Measurements from ENCODE around the gene PHLDA1.

Gene PHLDA1

DNA sequence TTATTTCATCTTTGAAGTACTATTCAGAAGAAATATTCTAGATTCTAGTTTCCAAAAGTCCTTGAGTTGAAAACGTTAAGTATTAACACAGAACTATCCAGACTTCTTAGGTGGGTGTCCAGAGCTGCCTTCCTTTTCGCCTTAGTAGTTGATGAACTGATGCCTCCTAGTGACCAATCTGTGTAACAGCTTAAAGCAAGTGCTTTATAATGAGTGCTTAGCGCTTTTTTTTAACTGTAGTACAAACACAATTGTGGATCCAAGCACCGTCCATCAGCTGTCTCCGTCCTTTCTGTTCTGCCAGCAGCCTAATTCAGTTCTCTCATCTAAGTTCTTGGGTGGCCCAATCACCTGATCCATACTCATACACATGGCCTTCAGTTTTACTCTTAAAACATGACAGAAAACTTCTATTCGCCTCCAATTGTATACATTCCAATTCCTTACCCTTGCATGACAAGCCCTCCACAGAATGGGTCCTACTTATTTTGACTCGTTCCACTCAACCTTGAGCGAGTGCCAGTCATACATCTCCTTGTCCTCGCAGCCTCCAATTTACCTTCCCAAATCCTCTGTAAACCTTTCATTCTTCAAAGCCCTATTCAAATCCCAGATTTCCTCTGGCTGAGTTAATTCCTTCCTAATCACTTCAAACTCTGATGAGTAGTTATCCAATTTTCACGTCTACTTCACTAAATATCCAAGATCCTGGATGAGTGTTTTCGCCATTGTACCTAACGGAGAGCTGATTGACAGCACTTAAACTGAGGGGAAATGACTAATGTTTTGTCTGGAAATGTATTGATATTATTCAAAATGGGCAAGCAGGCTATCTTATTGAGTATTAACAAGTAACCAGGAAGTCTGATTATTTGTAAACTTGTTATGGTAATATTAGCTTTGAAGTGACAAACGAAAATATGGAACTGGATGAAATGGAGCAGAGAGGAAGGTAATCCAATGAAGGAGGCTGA is 5.8 kb upstream of the PHLDA1 start:
- peak; percentile 78 for DNase-seq

DNA sequence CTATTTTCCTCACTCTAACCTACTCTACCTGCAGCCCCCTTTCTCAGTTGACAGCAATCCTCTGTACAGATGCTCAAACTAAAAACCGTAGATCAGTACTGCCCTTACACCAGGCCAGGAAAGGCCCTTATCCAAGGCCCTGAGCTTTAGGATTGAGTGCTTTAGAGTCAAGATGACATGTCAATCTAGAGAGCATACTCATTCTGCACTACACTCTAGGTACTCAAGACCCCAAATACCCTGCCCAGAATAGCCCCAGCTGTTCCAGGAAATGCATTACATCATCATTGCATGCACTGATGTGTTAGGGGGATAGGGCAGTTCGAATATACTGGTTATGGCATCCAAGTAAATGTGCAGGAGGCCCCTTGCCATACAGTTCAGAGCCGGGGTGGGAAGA is 3.5 kb upstream of the PHLDA1 start:
- DNase-seq: no peak

DNA sequence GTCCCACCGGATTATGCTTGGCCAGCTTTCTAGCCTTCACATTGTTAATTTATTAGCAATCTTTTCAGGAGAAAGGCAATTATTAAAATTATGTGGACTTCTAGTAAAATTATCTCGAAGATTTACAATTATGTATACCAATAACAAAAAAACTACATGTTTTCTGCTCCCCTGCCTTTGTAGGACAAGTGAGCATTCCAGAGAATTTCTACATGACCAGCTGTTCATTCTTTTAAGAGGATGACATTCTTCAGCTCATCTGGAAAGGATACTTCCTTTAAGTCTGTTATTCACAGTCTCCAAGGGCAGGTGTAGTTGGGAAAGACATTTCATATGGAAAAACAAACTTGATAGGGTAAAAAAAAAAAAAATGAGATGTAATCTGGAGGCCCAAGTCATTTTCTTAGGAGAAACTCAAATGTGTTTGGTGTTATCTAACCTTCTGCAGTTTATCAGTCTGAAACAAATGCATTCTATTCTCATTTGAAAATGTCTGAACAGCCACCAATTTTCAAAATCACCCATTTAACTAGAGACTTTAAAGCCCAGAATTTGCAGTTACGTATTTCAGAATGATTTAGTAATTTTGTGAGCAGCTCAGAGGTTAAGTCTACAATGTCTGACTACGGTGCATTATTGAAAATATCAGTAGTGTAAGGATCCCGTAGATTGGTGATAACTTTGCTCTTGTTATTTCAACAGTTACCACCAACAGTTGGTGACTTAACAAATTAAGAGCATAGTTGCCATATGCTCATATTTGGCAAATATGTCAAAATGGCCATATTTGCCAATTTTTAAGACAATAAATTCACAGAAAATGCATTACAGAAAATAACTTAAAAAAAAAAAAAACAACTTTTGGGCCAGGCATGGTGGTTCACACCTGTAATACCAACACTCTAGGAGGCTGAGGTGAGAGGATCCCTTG is 1.8 kb upstream of the PHLDA1 start:
- DNase-seq: no peak

DNA sequence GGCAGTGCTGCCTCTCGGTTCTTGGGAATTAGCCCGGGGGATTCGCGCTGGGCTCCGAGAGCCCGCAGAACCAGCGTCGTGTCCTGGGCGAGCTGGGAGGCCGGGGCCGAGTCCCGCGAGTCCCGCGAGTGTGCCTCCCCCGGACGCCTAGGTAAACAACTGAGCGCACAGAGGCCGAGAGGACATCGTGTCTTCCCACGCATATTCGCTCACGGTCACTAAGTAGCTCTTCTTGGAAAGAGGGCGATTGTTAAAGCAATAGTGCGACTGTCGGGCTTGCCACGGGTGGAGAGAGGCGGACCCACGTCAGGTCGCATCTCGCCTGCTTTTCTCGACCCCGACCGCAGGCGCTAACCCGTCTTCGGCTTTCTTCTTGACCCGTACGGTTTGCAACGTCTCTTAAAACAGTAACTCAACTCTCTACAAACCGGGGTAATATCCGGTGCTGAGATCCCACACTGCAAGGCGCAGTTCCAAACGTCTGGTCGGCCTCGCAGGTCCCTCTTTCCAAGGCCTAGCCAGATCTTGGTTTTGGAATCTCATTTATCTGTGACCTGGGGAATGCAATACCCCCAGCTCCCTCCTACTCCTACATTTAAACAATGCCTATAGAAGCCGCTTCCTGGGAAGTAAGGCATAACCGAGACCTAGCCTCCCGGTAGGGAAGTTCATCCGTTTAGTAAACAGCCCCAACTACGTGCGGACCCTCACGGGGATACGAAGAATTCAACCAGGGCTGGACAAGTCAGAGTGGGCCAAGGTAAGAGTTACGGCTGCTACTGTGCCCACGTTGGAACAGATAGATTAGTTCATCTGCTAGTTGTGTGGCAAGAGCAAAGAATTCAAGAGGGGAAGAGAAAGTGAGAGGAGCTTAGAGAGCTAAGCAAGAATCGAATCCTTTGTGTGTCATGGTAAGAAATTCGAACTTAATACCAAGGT is 736 bp upstream of the PHLDA1 start:
- no peak for DNase-seq

DNA sequence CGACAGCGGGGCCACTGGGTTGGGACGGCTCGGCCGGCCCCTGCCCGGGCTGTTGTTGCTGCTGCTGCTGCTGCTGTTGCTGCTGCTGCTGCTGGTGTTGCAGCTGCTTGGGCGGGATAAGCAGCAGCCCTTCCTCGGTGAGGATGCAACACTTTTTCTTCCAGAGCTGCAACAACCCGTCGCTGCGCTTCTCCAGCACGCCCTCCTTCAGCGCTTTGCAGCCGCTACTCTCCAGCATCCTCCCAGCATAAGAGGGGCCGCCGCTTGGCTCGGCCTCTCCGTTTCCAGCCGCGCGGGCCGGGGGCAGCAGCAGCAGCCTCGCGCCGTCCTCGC is 529 bp downstream of the PHLDA1 start:
- no peak for DNase-seq

DNA sequence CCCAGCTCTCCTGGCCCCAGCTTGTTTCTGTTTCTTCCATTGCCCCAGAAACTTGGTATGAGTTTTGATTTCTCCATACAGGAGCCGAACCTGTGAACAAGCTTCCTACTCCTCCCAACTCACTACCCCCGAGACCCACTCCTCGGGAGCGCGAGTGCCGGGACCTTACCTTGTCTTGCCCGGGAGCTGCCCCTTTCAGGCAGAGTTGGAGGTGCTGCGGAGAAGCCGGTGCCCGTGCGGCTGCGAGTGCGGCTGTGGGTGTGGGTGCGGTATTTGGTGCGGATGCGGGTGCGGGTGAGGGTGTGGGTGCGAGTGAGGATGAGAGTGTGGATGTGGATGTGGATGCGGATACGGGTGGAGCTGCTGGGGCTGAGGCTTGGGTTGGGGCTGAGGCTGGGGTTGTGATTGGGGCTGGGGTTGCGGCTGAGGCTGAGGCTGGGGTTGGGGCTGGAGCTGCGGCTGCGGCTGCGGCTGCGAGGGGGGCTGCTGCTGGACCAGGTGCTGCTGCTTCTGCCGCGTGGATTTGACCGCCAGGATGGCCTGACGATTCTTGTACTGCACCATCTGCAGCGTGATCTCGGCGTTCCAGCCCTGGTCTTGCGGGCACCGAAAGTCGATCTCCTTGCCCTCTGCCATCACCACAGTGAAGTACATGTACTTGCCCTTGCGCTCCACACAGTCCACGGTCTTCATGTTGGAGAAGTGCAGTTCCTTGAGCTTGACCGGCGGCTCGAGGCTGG is 1.1 kb downstream of the PHLDA1 start:
- peak; percentile 28 for DNase-seq

DNA sequence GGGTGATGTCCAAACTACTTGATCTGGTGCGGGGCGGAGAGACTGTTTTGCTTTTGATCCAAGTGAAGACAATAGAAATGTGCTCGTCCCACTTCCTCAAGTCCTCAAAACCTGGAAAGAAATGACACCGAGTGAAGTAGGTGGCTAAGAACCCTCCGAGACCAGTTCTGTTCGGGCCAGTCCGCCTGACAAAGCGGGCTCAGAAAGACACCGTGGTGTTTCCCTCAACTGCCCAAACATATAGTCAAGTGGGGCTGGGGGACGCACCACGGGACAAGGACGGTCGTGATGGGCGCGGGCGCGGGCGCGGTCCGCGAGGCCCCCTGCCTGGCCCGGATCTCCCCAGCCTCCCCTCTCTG is 1.6 kb downstream of the PHLDA1 start:
- no peak for DNase-seq

DNA sequence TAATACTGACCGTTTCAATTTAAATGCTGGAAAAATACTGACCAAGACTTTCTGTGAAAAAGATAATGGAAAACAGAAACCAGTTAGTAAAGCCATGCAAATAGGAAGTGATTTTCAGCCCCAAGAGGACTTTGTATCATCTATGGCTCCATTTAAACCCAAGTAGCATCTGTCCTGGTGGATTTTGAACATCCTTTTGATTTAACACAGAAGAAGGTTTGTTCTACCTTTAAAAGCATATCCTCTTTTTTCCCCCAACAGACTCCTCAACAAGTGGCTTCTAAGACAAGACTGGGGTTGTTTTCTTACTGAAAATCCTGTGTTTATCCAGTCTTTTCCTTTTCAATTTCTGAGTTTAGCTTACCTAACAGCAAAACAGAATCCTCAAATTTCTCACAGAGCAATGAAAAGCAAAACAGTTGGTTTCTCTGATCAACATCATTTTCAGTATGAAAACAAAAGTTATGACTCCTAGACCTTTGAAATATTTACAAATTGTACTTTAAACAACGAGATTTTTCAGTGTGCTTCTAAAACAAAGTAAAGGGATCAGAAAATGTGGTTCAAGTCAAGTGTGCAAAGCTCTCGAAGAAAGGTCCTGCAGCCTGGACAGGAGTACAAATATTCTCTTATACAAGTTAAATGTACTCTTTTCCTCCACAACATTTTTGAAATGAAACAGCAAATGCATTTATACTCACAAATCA is 2.9 kb downstream of the PHLDA1 start:
- no peak for DNase-seq

DNA sequence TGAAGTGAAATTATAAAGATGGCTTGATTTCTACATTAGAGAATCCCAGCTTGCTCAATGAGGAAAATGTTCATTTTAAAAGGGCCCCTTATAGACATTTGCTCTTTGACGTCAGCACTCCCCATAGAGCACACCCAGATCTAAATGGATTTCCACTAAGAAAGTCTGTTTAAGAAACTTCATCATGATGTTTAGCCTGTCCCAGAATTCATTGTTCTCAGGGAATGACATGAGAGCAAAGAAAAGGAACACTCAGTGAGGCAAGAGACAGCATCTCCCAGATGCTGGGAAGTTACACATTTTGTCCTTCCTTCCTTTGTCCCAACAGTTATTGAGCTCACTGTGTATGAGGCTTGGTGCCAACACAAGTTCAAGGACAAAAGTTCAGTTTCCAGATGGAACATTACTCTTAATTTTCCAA is 4.9 kb downstream of the PHLDA1 start:
- no peak for DNase-seq

DNA sequence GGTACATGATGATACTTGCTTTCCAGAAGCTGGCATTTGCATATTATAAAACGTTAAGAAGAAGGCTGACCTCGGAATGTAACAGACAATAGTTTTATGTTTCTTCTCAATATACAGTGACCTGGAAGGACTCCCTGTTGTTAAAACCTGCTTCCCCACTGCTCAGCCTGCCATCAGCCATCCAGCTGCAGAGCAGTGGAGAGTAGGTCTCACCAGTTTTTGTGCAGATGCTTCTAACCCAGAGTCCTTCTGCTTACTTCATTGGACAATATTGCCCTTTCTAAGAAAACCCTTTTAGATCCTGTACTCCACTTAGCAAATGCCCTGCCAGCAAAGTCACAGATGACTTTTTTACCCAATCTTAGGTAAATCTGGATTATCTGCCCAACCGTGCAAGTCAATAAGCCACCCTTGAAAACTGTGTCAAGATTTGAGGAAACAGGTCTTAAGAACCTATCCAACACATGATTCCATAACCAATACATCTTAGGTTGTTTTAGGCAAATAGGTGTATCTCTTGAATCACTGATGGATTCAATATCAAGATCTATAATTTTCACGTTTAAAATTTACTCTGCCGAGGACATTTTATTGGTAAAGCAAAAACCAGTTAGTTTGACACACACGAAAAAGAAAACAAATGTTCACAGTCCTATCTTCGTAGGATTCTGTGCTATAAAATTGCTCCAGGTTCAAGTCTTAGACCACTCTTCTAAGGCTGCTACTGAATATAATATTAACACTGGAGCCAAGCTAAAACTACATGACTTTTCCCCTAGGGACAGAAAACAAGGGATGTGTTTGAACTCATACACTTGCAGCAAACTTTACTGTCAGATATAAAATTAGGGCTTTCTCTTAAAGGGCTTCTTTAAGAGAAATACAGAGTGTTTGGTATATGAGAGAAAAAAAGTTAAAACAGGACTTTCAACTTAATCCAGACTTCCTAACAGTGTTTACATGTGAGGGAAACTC is 5.7 kb downstream of the PHLDA1 start:
- no peak for DNase-seq

DNA sequence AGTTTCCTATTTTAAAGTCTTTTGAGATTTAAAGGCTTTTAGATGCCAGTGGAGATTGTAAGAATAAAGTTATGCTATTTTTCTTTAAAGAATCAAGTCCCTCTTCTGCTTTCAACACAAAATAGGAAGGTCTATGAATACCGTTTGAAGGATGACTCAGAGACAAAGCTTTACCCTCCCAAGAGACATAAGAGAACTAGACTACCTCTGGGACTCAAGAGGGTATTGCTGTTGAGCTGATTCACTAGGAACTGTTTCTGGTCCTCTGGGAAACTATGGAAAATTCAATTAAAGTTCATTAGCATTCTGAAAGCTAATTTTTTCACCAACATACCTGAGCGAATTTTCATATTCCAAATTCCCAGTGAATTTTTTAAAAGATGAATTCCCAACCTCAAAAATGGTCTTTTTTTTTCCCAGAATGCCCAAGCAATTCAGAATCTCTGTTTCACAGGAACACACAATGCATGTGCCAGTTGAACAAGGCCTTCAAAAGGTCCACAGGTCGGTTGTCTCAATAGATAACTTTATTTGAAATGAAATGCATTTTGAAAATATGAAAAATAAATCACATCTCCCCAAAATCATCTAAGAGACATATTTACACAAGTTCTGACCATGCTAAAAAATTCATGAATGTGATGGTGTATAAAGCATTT is 6.5 kb downstream of the PHLDA1 start:
- no peak for DNase-seq

DNA sequence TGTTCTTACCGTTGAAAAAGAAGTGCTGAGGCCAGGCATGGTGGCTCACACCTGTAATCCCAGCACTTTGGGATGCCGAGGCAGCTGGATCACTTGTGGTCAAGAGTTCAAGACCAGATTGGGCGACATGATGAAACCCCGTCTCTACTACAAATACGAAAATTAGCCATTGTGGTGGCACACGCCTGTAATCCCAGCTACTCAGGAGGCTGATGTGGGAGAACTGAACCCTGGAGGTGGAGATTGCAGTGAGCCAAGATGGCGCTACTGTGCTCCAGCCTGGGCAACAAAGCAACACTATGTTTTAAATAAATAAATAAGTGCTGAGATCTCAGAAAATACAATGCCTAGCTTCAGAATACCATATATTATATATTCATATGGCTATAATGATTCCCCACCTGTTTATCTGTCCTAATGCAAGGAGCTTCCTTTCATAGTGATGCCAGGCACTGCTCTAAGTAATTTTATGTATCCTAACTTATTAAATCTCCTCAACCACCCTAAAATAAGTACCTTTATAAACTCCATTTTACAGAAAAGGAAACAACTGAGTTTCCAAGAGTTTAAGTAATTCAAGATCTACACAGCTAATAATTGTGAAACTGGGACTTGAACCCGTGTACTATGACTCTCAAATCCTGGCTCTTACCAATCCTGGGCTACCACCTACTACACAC is 7.3 kb downstream of the PHLDA1 start:
- no peak for DNase-seq

DNA sequence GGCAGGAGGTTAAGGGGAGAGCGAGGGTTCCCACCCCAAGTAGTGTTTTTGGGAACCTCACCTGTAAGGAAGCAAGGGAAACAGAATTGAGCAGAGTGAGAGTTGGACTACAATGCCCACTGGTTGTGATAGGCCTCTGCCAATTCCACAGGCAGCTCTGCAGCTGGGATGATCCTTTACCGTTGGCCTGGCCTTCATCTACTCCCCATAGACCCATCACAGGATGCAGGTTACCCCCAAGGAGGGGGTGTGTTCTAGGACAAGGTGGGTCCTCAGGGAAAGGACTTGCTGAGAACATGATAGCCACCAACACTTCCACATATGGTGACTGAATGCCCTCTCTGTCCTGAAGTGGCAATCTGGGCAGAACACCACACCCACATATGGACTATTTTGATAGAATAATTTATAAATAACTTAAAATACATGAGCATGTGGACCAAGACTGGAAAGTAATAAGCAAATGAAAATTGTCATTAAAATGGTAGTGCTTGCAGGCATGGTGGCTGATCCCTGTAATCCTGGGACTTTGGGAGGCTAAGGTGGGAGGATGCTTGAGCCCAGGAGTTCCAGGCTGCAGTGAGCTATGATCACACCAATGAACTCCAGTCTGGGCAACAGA is 8.4 kb downstream of the PHLDA1 start:
- DNase-seq: no peak

DNA sequence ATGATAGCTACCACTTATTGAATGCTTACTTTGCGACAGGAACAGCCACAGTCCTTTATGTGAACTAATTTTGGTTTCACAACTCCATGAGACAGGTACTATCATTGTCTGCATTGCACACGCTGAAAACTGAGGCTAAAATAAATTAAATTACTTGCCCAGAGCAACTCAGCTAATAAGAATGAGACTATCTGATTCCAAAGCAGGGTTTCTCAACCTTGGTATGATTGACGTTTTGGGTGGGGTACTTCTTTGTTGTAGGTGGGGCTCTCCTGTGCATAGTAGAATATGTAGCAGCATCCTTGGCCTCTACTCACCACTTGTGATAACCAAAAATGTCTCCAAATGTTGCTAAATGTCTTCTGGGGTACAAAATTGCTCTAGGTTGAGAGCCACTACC is 9.1 kb downstream of the PHLDA1 start:
- no peak for DNase-seq

DNA sequence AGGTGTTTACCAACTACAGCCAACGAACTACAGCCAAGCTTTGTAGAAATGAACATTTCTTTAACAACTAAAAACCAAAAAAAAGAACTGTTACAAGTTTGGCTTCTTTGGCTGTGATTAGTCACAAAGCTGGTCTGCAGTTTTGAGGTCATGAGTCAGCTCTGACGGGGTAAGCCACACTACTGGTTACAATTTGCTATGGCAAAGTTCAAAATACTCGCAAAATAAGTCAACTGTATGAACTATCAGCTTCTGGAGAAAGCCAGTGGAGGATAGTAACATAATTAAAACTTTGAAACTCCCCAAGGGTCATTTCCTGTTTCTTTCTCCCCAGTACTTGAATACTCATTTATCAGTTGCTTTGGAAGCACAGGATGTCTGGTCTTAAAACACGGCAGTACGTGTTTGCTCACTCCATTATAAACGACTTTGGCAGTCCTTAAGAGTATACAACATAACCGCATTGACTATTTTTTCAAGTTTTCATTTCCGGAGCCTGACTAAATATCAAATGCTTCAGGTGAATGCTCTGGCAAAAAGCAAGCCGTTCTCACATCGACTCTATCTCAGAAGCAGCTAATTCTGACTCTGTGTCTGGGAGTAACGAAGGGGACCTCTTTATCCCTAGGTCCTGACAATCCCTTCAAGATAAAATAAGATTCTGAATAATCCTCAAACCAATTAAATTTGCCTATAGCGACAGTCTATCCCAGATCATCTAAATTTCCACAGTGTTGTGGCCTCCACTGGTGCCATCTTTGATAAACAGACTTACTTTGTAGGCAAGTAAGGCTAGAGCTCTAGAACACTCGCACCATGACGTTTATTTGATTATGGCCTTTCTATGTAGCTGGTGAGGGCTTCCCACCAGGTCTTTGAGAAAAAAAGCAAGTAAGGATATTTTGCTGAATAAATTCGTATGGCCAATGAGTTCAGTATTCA is 10.6 kb downstream of the PHLDA1 start:
- no peak for DNase-seq

DNA sequence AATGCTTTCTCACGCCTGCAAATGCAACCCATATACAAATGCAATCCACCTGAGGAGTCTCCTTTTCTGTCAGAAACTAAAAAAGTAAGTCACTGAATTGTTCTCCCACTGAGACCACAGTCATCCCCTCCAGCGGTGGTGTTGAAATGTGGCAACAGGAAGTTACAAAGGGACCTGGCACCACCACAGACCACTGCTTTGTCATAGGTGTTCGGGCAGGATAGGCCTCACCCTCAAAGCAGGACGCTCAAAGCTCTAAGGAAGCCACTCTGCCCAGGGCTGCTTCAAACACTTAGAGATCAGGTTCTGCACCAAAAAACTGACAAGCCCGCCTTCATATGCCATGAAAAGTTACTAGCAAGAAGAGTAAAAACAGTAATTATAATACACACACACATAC is 11.3 kb downstream of the PHLDA1 start:
- no peak for DNase-seq

DNA sequence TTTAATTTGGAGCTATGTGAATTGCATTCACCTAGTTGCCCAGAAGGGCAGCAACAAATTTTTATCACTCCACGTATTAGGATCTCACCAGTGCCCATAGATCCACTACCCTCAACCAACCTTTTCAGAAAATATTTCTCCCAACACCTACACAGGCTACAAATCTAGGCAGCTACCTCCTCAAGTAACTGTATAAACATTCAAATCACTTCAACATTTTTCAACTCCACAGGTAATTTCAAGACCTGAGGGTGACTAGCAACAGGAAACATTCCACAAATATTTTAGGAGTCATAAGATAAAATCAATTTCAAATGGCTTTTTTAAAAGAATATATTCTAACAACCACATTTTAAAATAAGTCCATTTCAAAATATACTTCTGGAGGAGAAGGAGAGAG is 12.9 kb downstream of the PHLDA1 start:
- DNase-seq: no peak
